ENCODE data around the gene ACTG1. TPM values are rescaled to one million over a fixed set of nuclear protein-coding genes. Genes with fewer than 3 reads are reported as not detected.

The ACTG1 gene
- total RNA-seq, 1 donor from 2014 or later: 2,949 TPM

- no peak overlapping the region for H3K27ac Mint-ChIP-seq
- no peak overlapping the region for H3K4me3 Mint-ChIP-seq
- intact Hi-C loops (cut with micrococcal nuclease): no loop called here
- POLR2A ChIA-PET: interaction anchor here (1.0 to 4.0 kb wide), 3 partner anchors 8 to 31 kb away, joined by 3 to 35 read pairs (median 4); partner anchors contain the start of gene ACTG1
- no peak for ATAC-seq (ENCODE audit: low read depth)
- H3K36me3 Mint-ChIP-seq (ENCODE audit: low read depth): peaks cover 37% of the 10 kb centered on the region
- peaks cover 17% of the 10 kb centered on the region for H3K4me1 Mint-ChIP-seq
- no peak for DNase-seq
- peaks cover 4% of the 10 kb centered on the region for H3K27me3 Mint-ChIP-seq
- no peaks in the 10 kb centered on the region for H3K9me3 Mint-ChIP-seq
- CTCF ChIA-PET: interaction anchor here (1.2 to 1.6 kb wide), 3 partner anchors 20 to 286 kb away, joined by 3 to 8 read pairs (median 5); no protein-coding TSS in a partner anchor
- TF ChIP-seq, protein P1, sequence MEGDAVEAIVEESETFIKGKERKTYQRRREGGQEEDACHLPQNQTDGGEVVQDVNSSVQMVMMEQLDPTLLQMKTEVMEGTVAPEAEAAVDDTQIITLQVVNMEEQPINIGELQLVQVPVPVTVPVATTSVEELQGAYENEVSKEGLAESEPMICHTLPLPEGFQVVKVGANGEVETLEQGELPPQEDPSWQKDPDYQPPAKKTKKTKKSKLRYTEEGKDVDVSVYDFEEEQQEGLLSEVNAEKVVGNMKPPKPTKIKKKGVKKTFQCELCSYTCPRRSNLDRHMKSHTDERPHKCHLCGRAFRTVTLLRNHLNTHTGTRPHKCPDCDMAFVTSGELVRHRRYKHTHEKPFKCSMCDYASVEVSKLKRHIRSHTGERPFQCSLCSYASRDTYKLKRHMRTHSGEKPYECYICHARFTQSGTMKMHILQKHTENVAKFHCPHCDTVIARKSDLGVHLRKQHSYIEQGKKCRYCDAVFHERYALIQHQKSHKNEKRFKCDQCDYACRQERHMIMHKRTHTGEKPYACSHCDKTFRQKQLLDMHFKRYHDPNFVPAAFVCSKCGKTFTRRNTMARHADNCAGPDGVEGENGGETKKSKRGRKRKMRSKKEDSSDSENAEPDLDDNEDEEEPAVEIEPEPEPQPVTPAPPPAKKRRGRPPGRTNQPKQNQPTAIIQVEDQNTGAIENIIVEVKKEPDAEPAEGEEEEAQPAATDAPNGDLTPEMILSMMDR (IDR thresholded peaks at IDR 0.05): no peak
Observed at GRCh38 chr17:81538651-81539570, 26.3 kb upstream of the ACTG1 start.

DNA sequence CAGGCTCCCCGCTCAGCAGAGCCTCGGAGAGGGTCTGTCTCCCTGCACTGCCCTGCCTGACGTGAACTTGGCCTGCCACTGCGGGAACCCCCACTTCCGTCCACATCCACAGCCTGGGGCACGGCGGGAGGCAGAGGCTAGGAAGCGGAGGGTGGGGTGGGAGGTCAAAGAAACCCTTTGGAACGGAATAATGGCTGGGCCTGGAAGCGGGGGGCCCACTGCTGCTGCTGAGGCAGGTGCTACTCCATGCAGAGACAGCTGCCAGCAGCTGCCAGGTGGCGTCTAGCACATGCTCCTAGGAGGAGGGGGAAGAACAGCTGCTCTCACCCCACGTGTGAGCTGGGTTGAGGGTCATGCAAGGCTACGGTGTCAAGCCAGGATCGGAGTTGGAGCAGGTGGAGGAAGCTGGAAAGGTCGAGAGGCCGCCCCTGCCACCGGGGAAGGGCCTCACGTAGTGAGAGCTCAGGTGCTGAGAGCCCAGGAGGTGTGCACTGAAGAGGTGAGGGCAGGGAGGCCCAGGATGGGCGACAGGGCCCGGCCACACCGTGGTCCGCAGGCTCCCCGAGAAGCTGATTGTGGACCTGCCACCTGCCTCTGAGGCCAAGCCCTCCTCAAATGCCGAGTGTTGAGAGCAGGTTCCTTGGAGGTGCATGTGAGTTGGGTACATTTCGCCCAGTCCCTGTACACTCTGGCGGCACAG lies 25.4 kb upstream of the ACTG1 start:
- Mint-ChIP-seq H3K27me3 (peaks cover 4% of the 10 kb centered on the region), H3K4me3 (no peak overlapping the region), H3K9me3 (no peaks in the 10 kb centered on the region), H3K4me1 (peaks cover 23% of the 10 kb centered on the region), H3K27ac (no peak overlapping the region), H3K36me3 (ENCODE audit: low read depth) (peaks cover 32% of the 10 kb centered on the region)
- intact Hi-C loops (cut with micrococcal nuclease): loop anchor here (1.0 to 2.0 kb wide), 3 partner anchors 20 to 437 kb away; no protein-coding TSS in a partner anchor
- CTCF ChIA-PET: interaction anchor here (1.0 to 2.1 kb wide), 5 partner anchors 19 to 285 kb away, joined by 3 to 8 read pairs (median 5); no protein-coding TSS in a partner anchor
- TF ChIP-seq, protein P1 (IDR thresholded peaks at IDR 0.05): no peak
- DNase-seq (no peak), ATAC-seq (ENCODE audit: low read depth) (no peak)
- POLR2A ChIA-PET: interaction anchor here (0.5 to 4.0 kb wide), 8 partner anchors 9 to 173 kb away, joined by 3 to 35 read pairs (median 4); partner anchors contain the start of gene ACTG1

- H3K4me1 Mint-ChIP-seq: peaks cover 23% of the 10 kb centered on the region
- no peak overlapping the region for H3K27ac Mint-ChIP-seq
- H3K4me3 Mint-ChIP-seq: no peak overlapping the region
- no peaks in the 10 kb centered on the region for H3K9me3 Mint-ChIP-seq
- H3K36me3 Mint-ChIP-seq (ENCODE audit: low read depth): peaks cover 26% of the 10 kb centered on the region
- peak; percentile 81 for ATAC-seq (ENCODE audit: low read depth)
- DNase-seq: peak; percentile 45
- ChIA-PET POLR2A (interaction anchor here (0.5 to 4.0 kb wide), 7 partner anchors 19 to 174 kb away, joined by 3 to 35 read pairs (median 3); partner anchors contain the start of gene ACTG1), CTCF (interaction anchor here (1.0 to 2.1 kb wide), 6 partner anchors 19 to 284 kb away, joined by 3 to 8 read pairs (median 4); no protein-coding TSS in a partner anchor)
- TF ChIP-seq, protein P1 (IDR thresholded peaks at IDR 0.05): no peak
- peaks cover 4% of the 10 kb centered on the region for H3K27me3 Mint-ChIP-seq
- intact Hi-C loops (cut with micrococcal nuclease): loop anchor here (1.0 to 2.0 kb wide), 3 partner anchors 19 to 437 kb away; no protein-coding TSS in a partner anchor
Observed at GRCh38 chr17:81537343-81537855, 24.8 kb upstream of the ACTG1 start.

- Mint-ChIP-seq H3K4me3 (no peak overlapping the region), H3K27ac (no peak overlapping the region), H3K27me3 (peaks cover 4% of the 10 kb centered on the region), H3K9me3 (no peaks in the 10 kb centered on the region), H3K4me1 (peaks cover 23% of the 10 kb centered on the region), H3K36me3 (ENCODE audit: low read depth) (peaks cover 21% of the 10 kb centered on the region)
- no peak for DNase-seq
- ATAC-seq (ENCODE audit: low read depth): no peak
- CTCF ChIA-PET: interaction anchor here (1.0 to 2.1 kb wide), 7 partner anchors 18 to 283 kb away, joined by 3 to 5 read pairs (median 3); no protein-coding TSS in a partner anchor
- TF ChIP-seq, protein P1 (IDR thresholded peaks at IDR 0.05): no peak
- intact Hi-C loops (cut with micrococcal nuclease): loop anchor here (1.0 to 2.0 kb wide), 3 partner anchors 18 to 436 kb away; no protein-coding TSS in a partner anchor
- POLR2A ChIA-PET: interaction anchor here (0.8 to 4.0 kb wide), 7 partner anchors 15 to 142 kb away, joined by 3 to 35 read pairs (median 5); partner anchors contain the start of genes ACTG1 and FAAP100
Observed at GRCh38 chr17:81536299-81537290, 24.0 kb upstream of the ACTG1 start.
